GM12873 (cell line): ENCODE results near the gene PYGO2.
A peak's percentile ranks its signal among the peaks of the same experiment; 100 is the strongest.

ENCODE experiments used
- TF ChIP-seq, protein P1 (sequence below): IDR thresholded peaks from 2 replicates; pipeline ENCODE4 v1.5.1; 2012; ENCODE audit warnings: low read depth, mild to moderate bottlenecking, moderate library complexity, low read length, control low read depth; ENCODE audit not compliant: insufficient read depth; ENCODE audit errors: missing control alignments

Gene PYGO2

GRCh38 chr1:154959426-154959780, 2.2 kb downstream of the PYGO2 start:
- TF ChIP-seq, protein P1, sequence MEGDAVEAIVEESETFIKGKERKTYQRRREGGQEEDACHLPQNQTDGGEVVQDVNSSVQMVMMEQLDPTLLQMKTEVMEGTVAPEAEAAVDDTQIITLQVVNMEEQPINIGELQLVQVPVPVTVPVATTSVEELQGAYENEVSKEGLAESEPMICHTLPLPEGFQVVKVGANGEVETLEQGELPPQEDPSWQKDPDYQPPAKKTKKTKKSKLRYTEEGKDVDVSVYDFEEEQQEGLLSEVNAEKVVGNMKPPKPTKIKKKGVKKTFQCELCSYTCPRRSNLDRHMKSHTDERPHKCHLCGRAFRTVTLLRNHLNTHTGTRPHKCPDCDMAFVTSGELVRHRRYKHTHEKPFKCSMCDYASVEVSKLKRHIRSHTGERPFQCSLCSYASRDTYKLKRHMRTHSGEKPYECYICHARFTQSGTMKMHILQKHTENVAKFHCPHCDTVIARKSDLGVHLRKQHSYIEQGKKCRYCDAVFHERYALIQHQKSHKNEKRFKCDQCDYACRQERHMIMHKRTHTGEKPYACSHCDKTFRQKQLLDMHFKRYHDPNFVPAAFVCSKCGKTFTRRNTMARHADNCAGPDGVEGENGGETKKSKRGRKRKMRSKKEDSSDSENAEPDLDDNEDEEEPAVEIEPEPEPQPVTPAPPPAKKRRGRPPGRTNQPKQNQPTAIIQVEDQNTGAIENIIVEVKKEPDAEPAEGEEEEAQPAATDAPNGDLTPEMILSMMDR: no peak

DNA sequence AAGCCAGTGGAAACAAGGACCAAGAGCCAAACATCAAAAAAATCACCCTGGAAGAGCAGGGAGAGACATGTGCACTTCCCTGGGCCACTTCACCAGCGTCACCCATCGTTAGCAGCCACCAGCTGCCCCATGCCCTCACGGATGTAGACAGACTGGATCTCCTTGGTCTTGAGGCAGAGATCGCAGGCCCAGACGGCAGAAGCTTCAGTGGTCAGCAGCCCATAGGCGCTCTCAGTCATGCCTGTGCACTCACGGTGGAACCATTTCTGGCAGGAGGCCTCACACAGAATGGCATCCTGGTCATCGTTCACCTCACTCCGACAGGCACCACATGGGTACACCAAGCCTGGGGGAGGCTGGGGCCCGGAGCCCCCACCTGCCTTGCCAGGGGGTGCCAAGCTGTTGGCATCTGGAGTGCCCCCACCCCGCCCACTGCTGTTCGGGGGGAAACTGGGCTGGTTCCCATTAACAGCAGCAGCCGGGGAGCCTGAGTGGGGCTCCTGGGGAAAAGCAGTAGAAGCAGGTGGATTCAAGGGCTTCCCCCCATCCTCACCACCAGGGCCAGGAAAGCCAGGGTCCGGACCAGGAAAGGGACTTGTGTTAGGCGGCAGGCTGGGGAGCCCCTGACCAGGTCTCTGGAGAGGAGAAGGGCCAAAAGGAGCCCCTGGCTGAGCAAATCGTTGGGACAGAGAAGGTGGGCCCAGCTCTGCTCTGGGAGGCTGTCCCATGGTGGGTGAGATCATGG, 2.7 kb downstream of the PYGO2 start:
- TF ChIP-seq, protein P1: no peak

GRCh38 chr1:154958036-154958435, 3.5 kb downstream of the PYGO2 start:
- TF ChIP-seq, protein P1: no peak

DNA sequence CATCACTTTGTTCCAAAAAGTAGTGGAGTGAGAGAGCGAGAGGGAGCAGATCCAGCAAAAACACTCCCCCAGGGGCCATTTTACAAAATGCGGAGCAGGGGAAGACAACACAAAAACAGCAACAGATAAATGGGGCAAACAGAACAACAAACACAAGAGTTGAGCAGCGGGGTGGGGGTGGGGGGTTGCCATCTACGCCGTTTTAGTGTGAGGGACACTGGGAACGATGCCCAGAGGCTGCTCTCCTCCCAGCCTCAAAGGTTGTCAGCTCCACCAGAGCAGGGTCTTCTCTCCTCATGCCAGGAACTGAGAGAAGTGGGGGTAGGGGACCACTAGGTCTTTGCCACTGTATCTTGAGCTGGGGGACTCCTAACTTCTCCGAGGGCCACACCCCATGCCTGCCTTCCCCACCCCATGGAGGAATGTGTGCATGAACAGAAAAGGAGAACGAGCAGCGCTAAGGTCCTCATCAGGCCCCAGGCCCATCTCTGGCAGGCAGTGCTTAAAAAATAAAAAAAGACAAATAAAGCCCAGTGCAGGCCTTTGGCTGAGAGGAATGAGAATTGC, 4.4 kb downstream of the PYGO2 start:
- TF ChIP-seq, protein P1: no peak

DNA sequence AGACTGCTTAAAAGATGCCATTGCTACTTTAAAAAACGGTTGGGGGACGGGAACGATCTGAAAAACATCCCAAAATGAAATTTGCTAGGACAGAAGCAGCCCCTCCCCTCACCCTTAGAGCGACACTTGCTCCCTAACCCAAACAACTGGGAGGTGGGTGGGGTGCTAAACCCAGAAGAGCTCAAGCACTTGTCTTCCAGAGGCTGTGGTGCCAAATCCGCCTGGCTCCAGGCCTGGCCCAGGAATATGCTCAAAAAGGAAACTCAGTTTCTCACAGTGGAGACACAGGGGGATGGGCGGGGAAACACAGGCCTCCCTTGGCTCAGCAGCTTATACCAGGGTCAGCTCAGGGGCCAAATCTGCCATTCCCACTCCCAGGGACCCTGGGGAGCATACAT, 5.0 kb downstream of the PYGO2 start:
- TF ChIP-seq, protein P1: no peak

- TF ChIP-seq, protein P1: peak; percentile 15
Observed at GRCh38 chr1:154955718-154956543, 5.7 kb downstream of the PYGO2 start, which contains the start of gene PBXIP1. PBXIP1 (minus strand) TSS chr1:154956099; CDS start chr1:154953721, 2,378 bp downstream.
